Measurements from ENCODE around the gene KLHL29.

Gene KLHL29

GRCh38 chr2:23562143-23562542 lies 177.2 kb downstream of the KLHL29 start:
- H3K9ac ChIP-seq (ENCODE audit: low read depth in 1 of 2, low read length in 2 of 2): no peak overlapping the region
- H3K9me3 ChIP-seq (ENCODE audit: control insufficient read depth in 1 of 2, low read length in 2 of 2): no peaks in the 10 kb centered on the region
- H3K27me3 ChIP-seq (ENCODE audit: control insufficient read depth in 1 of 2, insufficient read depth in 2 of 2, low read length in 2 of 2): no peaks in the 10 kb centered on the region
- H3K36me3 ChIP-seq (ENCODE audit: control insufficient read depth in 1 of 2, insufficient read depth in 2 of 2, low read length in 2 of 2): no peaks in the 10 kb centered on the region
- no peaks in the 10 kb centered on the region for H3K4me1 ChIP-seq (ENCODE audit: control insufficient read depth in 1 of 2, insufficient read depth in 2 of 2, low read length in 2 of 2)
- no peak overlapping the region for H3K4me3 ChIP-seq (ENCODE audit: low read depth in 1 of 2, low read length in 2 of 2)
- no peak overlapping the region for H3K27ac ChIP-seq (ENCODE audit: low read depth, low read length)

DNA sequence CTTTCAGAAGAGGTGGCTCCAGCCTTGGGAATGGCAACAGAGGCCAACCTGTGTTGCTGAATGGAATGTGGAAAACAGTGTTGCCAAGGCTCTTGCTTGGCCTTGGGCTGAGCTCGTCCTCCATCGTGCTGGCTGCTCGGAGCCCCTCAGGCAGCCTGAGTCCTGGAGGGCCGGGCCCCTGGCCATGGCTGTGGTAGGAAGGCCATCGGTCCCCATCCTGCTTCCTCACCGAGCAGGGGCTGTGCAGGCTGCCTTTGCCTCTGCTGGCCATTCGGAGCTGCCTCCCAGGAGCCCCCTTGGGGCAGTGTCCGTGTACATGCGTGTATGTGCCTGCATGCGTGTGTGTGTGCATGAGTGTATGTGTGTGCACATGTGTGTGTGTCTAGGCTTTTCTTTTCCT lies 178.2 kb downstream of the KLHL29 start:
- Histone ChIP-seq H3K27me3 (ENCODE audit: control insufficient read depth in 1 of 2, insufficient read depth in 2 of 2, low read length in 2 of 2) (no peaks in the 10 kb centered on the region), H3K27ac (ENCODE audit: low read depth, low read length) (no peak overlapping the region), H3K9me3 (ENCODE audit: control insufficient read depth in 1 of 2, low read length in 2 of 2) (no peaks in the 10 kb centered on the region), H3K4me3 (ENCODE audit: low read depth in 1 of 2, low read length in 2 of 2) (no peak overlapping the region), H3K4me1 (ENCODE audit: control insufficient read depth in 1 of 2, insufficient read depth in 2 of 2, low read length in 2 of 2) (no peaks in the 10 kb centered on the region), H3K9ac (ENCODE audit: low read depth in 1 of 2, low read length in 2 of 2) (no peak overlapping the region), H3K36me3 (ENCODE audit: control insufficient read depth in 1 of 2, insufficient read depth in 2 of 2, low read length in 2 of 2) (no peaks in the 10 kb centered on the region)

DNA sequence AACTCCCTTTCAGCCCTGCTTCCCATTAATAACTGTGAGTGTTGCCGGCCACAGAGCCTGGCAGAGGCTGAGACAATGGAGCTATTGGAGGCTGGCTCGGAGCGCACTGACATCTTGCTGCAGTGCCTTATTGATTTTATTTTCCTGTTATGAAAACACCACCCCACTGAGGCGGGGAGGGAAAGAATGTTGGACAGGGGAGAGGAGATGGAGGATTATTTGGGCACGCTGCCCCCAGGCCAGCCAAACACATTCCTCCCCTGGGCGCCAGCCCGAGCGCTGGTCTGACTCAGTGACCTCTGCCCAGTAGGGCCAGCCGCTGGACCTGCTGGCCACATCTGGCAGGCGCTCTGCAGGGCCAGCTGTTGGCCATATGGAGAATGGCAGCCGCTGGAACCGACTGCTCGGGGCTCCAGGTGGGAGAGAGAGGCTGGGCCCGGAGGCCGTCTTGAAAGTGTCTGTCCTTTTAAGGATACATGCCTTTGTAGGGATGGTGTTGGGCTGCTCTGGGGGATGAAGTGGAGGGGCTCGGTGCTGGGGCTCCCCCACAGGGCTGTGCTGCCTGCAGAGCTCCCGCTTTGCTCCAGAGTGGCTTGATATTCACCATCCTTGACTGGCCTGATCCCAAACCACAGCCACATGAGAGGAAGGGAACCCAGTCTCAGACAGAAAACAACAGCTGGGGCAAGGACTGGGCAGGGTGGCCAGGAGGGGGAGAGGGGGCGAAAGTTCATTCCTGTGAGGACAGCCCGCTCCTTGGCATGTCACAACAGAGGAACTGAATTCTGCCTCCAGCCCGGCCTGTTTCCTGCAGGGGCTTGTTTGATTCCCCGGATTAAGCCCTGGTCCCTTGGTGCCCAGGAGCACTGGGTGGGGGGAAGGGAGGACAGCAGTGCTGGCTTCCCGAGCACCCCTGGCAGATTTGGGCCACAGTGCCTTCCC lies 179.0 kb downstream of the KLHL29 start:
- no peak overlapping the region for H3K9ac ChIP-seq (ENCODE audit: low read depth in 1 of 2, low read length in 2 of 2)
- no peak overlapping the region for H3K4me3 ChIP-seq (ENCODE audit: low read depth in 1 of 2, low read length in 2 of 2)
- H3K27ac ChIP-seq (ENCODE audit: low read depth, low read length): no peak overlapping the region
- H3K36me3 ChIP-seq (ENCODE audit: control insufficient read depth in 1 of 2, insufficient read depth in 2 of 2, low read length in 2 of 2): no peaks in the 10 kb centered on the region
- no peaks in the 10 kb centered on the region for H3K4me1 ChIP-seq (ENCODE audit: control insufficient read depth in 1 of 2, insufficient read depth in 2 of 2, low read length in 2 of 2)
- H3K27me3 ChIP-seq (ENCODE audit: control insufficient read depth in 1 of 2, insufficient read depth in 2 of 2, low read length in 2 of 2): no peaks in the 10 kb centered on the region
- no peaks in the 10 kb centered on the region for H3K9me3 ChIP-seq (ENCODE audit: control insufficient read depth in 1 of 2, low read length in 2 of 2)

DNA sequence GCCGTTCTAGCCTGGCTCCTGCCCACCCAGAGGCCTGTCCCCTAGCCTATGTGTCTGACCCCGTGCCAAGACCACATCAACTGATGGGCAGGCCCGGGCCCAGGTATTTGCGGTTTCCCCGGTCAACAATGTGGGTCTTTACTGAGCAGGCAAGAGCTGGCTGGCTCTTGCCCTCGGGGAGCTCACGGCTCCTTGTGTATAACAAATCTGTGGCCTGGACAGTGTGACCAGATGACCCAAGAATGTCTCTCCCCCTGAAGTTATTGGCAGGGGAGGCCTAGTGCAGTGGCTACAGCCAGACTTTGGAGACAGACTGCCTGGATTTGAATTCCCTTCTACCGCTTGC lies 179.6 kb downstream of the KLHL29 start:
- Histone ChIP-seq H3K27ac (ENCODE audit: low read depth, low read length) (no peak overlapping the region), H3K9ac (ENCODE audit: low read depth in 1 of 2, low read length in 2 of 2) (no peak overlapping the region), H3K4me3 (ENCODE audit: low read depth in 1 of 2, low read length in 2 of 2) (no peak overlapping the region), H3K36me3 (ENCODE audit: control insufficient read depth in 1 of 2, insufficient read depth in 2 of 2, low read length in 2 of 2) (no peaks in the 10 kb centered on the region), H3K4me1 (ENCODE audit: control insufficient read depth in 1 of 2, insufficient read depth in 2 of 2, low read length in 2 of 2) (no peaks in the 10 kb centered on the region), H3K9me3 (ENCODE audit: control insufficient read depth in 1 of 2, low read length in 2 of 2) (no peaks in the 10 kb centered on the region), H3K27me3 (ENCODE audit: control insufficient read depth in 1 of 2, insufficient read depth in 2 of 2, low read length in 2 of 2) (no peaks in the 10 kb centered on the region)

DNA sequence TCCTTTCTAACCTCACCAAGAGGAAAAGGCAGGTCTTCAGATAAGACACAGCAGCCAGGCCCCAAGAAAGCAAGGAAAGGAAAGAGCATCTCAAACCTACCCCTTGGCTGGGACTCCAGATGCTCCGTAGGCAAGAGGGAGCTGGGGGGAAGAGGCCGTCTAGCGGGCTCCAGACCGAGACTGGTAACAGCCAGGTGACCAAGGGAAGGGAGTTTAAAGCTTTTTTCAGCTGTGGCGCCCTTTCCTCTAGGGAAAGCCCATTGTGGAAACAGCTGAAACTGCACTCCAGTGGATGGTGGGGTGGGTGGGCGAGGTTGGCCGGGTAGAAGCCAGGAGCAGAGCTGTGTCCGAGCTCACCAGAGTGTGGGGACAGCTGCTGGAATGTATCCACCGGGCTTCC lies 180.4 kb downstream of the KLHL29 start:
- no peaks in the 10 kb centered on the region for H3K36me3 ChIP-seq (ENCODE audit: control insufficient read depth in 1 of 2, insufficient read depth in 2 of 2, low read length in 2 of 2)
- no peaks in the 10 kb centered on the region for H3K4me1 ChIP-seq (ENCODE audit: control insufficient read depth in 1 of 2, insufficient read depth in 2 of 2, low read length in 2 of 2)
- no peaks in the 10 kb centered on the region for H3K9me3 ChIP-seq (ENCODE audit: control insufficient read depth in 1 of 2, low read length in 2 of 2)
- H3K27me3 ChIP-seq (ENCODE audit: control insufficient read depth in 1 of 2, insufficient read depth in 2 of 2, low read length in 2 of 2): no peaks in the 10 kb centered on the region
- no peak overlapping the region for H3K9ac ChIP-seq (ENCODE audit: low read depth in 1 of 2, low read length in 2 of 2)
- no peak overlapping the region for H3K27ac ChIP-seq (ENCODE audit: low read depth, low read length)
- no peak overlapping the region for H3K4me3 ChIP-seq (ENCODE audit: low read depth in 1 of 2, low read length in 2 of 2)

DNA sequence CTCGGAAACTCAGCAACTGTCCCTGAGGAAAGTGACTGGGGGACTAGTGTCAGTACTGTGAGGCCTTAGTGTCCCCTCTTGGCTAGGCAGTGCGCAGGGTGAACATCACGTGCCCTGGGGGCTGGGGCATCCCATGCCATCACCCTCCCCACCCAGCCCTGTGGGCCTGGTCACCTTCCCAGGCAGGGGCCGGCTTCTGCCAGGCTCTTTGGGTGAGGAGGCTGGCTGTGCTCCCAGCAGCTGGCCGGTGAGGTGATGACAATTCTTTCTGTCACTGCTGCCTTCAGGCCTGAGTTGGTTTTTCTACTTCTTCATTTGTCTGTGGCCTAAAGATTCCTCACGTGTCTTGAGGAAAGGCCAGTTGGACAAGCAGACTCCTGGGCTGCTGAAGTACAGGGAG lies 180.8 kb downstream of the KLHL29 start:
- Histone ChIP-seq H3K36me3 (ENCODE audit: control insufficient read depth in 1 of 2, insufficient read depth in 2 of 2, low read length in 2 of 2) (no peaks in the 10 kb centered on the region), H3K9me3 (ENCODE audit: control insufficient read depth in 1 of 2, low read length in 2 of 2) (no peaks in the 10 kb centered on the region), H3K9ac (ENCODE audit: low read depth in 1 of 2, low read length in 2 of 2) (no peak overlapping the region), H3K27me3 (ENCODE audit: control insufficient read depth in 1 of 2, insufficient read depth in 2 of 2, low read length in 2 of 2) (no peaks in the 10 kb centered on the region), H3K27ac (ENCODE audit: low read depth, low read length) (no peak overlapping the region), H3K4me1 (ENCODE audit: control insufficient read depth in 1 of 2, insufficient read depth in 2 of 2, low read length in 2 of 2) (no peaks in the 10 kb centered on the region), H3K4me3 (ENCODE audit: low read depth in 1 of 2, low read length in 2 of 2) (no peak overlapping the region)

- Histone ChIP-seq H3K4me1 (ENCODE audit: control insufficient read depth in 1 of 2, insufficient read depth in 2 of 2, low read length in 2 of 2) (no peaks in the 10 kb centered on the region), H3K36me3 (ENCODE audit: control insufficient read depth in 1 of 2, insufficient read depth in 2 of 2, low read length in 2 of 2) (no peaks in the 10 kb centered on the region), H3K27ac (ENCODE audit: low read depth, low read length) (no peak overlapping the region), H3K27me3 (ENCODE audit: control insufficient read depth in 1 of 2, insufficient read depth in 2 of 2, low read length in 2 of 2) (no peaks in the 10 kb centered on the region), H3K4me3 (ENCODE audit: low read depth in 1 of 2, low read length in 2 of 2) (no peak overlapping the region), H3K9ac (ENCODE audit: low read depth in 1 of 2, low read length in 2 of 2) (no peak overlapping the region), H3K9me3 (ENCODE audit: control insufficient read depth in 1 of 2, low read length in 2 of 2) (no peaks in the 10 kb centered on the region)
Observed at GRCh38 chr2:23566241-23567142, 181.5 kb downstream of the KLHL29 start.

GRCh38 chr2:23567161-23567756 lies 182.3 kb downstream of the KLHL29 start:
- no peak overlapping the region for H3K9ac ChIP-seq (ENCODE audit: low read depth in 1 of 2, low read length in 2 of 2)
- no peaks in the 10 kb centered on the region for H3K27me3 ChIP-seq (ENCODE audit: control insufficient read depth in 1 of 2, insufficient read depth in 2 of 2, low read length in 2 of 2)
- no peaks in the 10 kb centered on the region for H3K4me1 ChIP-seq (ENCODE audit: control insufficient read depth in 1 of 2, insufficient read depth in 2 of 2, low read length in 2 of 2)
- no peaks in the 10 kb centered on the region for H3K36me3 ChIP-seq (ENCODE audit: control insufficient read depth in 1 of 2, insufficient read depth in 2 of 2, low read length in 2 of 2)
- H3K9me3 ChIP-seq (ENCODE audit: control insufficient read depth in 1 of 2, low read length in 2 of 2): no peaks in the 10 kb centered on the region
- H3K27ac ChIP-seq (ENCODE audit: low read depth, low read length): no peak overlapping the region
- no peak overlapping the region for H3K4me3 ChIP-seq (ENCODE audit: low read depth in 1 of 2, low read length in 2 of 2)

- Histone ChIP-seq H3K9me3 (ENCODE audit: control insufficient read depth in 1 of 2, low read length in 2 of 2) (no peaks in the 10 kb centered on the region), H3K4me3 (ENCODE audit: low read depth in 1 of 2, low read length in 2 of 2) (no peak overlapping the region), H3K36me3 (ENCODE audit: control insufficient read depth in 1 of 2, insufficient read depth in 2 of 2, low read length in 2 of 2) (no peaks in the 10 kb centered on the region), H3K4me1 (ENCODE audit: control insufficient read depth in 1 of 2, insufficient read depth in 2 of 2, low read length in 2 of 2) (no peaks in the 10 kb centered on the region), H3K27me3 (ENCODE audit: control insufficient read depth in 1 of 2, insufficient read depth in 2 of 2, low read length in 2 of 2) (no peaks in the 10 kb centered on the region), H3K27ac (ENCODE audit: low read depth, low read length) (no peak overlapping the region), H3K9ac (ENCODE audit: low read depth in 1 of 2, low read length in 2 of 2) (no peak overlapping the region)
Observed at GRCh38 chr2:23568211-23568610, 183.2 kb downstream of the KLHL29 start.

- Histone ChIP-seq H3K4me1 (ENCODE audit: control insufficient read depth in 1 of 2, insufficient read depth in 2 of 2, low read length in 2 of 2) (no peaks in the 10 kb centered on the region), H3K36me3 (ENCODE audit: control insufficient read depth in 1 of 2, insufficient read depth in 2 of 2, low read length in 2 of 2) (no peaks in the 10 kb centered on the region), H3K4me3 (ENCODE audit: low read depth in 1 of 2, low read length in 2 of 2) (no peak overlapping the region), H3K9ac (ENCODE audit: low read depth in 1 of 2, low read length in 2 of 2) (no peak overlapping the region), H3K27me3 (ENCODE audit: control insufficient read depth in 1 of 2, insufficient read depth in 2 of 2, low read length in 2 of 2) (no peaks in the 10 kb centered on the region), H3K9me3 (ENCODE audit: control insufficient read depth in 1 of 2, low read length in 2 of 2) (no peaks in the 10 kb centered on the region), H3K27ac (ENCODE audit: low read depth, low read length) (no peak overlapping the region)
Observed at GRCh38 chr2:23568626-23569190, 183.7 kb downstream of the KLHL29 start.
